Measurements from ENCODE around the gene OCSTAMP. TPM values are rescaled to one million over a fixed set of nuclear protein-coding genes. Genes with fewer than 3 reads are reported as not detected.

The OCSTAMP gene
- polyA plus RNA-seq, 1 donor (not counting 4 experiments of a cell fraction or from before 2014, with no cell fraction given): not detected

- Histone ChIP-seq H3K27me3 (ENCODE audit: control insufficient read depth, extremely low read depth, insufficient read depth, low read length) (peaks cover 6% of the 10 kb centered on the region), H3K4me3 (ENCODE audit: control insufficient read depth in 2 of 3, extremely low read depth in 1 of 3, insufficient read depth in 2 of 3, low read depth in 1 of 3, low read length in 3 of 3) (no peak overlapping the region), H3K79me2 (ENCODE audit: control insufficient read depth, insufficient read depth, low read length) (no peaks in the 10 kb centered on the region), H3K36me3 (ENCODE audit: control insufficient read depth in 2 of 2, extremely low read depth in 1 of 2, insufficient read depth in 2 of 2, low read length in 2 of 2) (no peaks in the 10 kb centered on the region), H2AFZ (ENCODE audit: control insufficient read depth, low read length) (no peak overlapping the region), H3K27ac (ENCODE audit: control insufficient read depth, insufficient read depth, low read length) (no peak overlapping the region), H3K4me1 (ENCODE audit: control insufficient read depth, extremely low read depth, insufficient read depth, low read length) (no peaks in the 10 kb centered on the region), H3K9ac (ENCODE audit: control insufficient read depth, extremely low read depth, insufficient read depth, low read length) (no peak overlapping the region), H3K9me1 (ENCODE audit: control insufficient read depth, extremely low read depth, insufficient read depth, low read length) (no peaks in the 10 kb centered on the region), H4K20me1 (ENCODE audit: control insufficient read depth, extremely low read depth, insufficient read depth, low read length) (no peaks in the 10 kb centered on the region), H3K4me2 (ENCODE audit: control insufficient read depth, extremely low read depth, insufficient read depth, low read depth, low read length) (no peak overlapping the region), H3K9me3 (ENCODE audit: control insufficient read depth, low read depth, low read length) (no peaks in the 10 kb centered on the region)
- no peak for DNase-seq (ENCODE audit: low read depth, low spot score)
- no peak for TF ChIP-seq EZH2 (IDR thresholded peaks at IDR 0.05; ENCODE audit: low read length)
- TF ChIP-seq CTCF (optimal IDR thresholded peaks at IDR 0.05 in 1 of 3, IDR thresholded peaks at IDR 0.05 in 1 of 3, conservative IDR thresholded peaks at IDR 0.05 in 1 of 3; ENCODE audit: extremely low read depth in 1 of 3, insufficient read depth in 2 of 3, low read length in 3 of 3): no peak
- no peak for FAIRE-seq
- dilution Hi-C loops (cut with MboI; ENCODE audit: extremely low pct_ligation_motif_present, low sequenced_read_pairs): no loop called here
These were observed 3.5 kb upstream of the OCSTAMP start for GRCh38 chr20:46553926-46554325.

- H3K4me2 ChIP-seq (ENCODE audit: control insufficient read depth, extremely low read depth, insufficient read depth, low read depth, low read length): no peak overlapping the region
- H3K9me3 ChIP-seq (ENCODE audit: control insufficient read depth, low read depth, low read length): no peaks in the 10 kb centered on the region
- no peak for FAIRE-seq
- no peak for TF ChIP-seq EZH2 (IDR thresholded peaks at IDR 0.05; ENCODE audit: low read length)
- H2AFZ ChIP-seq (ENCODE audit: control insufficient read depth, low read length): no peak overlapping the region
- dilution Hi-C loops (cut with MboI; ENCODE audit: extremely low pct_ligation_motif_present, low sequenced_read_pairs): no loop called here
- H3K27me3 ChIP-seq (ENCODE audit: control insufficient read depth, extremely low read depth, insufficient read depth, low read length): peaks cover 6% of the 10 kb centered on the region
- H3K27ac ChIP-seq (ENCODE audit: control insufficient read depth, insufficient read depth, low read length): no peak overlapping the region
- no peak overlapping the region for H3K9ac ChIP-seq (ENCODE audit: control insufficient read depth, extremely low read depth, insufficient read depth, low read length)
- no peaks in the 10 kb centered on the region for H3K79me2 ChIP-seq (ENCODE audit: control insufficient read depth, insufficient read depth, low read length)
- H3K4me1 ChIP-seq (ENCODE audit: control insufficient read depth, extremely low read depth, insufficient read depth, low read length): no peaks in the 10 kb centered on the region
- DNase-seq (ENCODE audit: low read depth, low spot score): no peak
- no peaks in the 10 kb centered on the region for H3K36me3 ChIP-seq (ENCODE audit: control insufficient read depth in 2 of 2, extremely low read depth in 1 of 2, insufficient read depth in 2 of 2, low read length in 2 of 2)
- H3K4me3 ChIP-seq (ENCODE audit: control insufficient read depth in 2 of 3, extremely low read depth in 1 of 3, insufficient read depth in 2 of 3, low read depth in 1 of 3, low read length in 3 of 3): no peak overlapping the region
- H4K20me1 ChIP-seq (ENCODE audit: control insufficient read depth, extremely low read depth, insufficient read depth, low read length): no peaks in the 10 kb centered on the region
- H3K9me1 ChIP-seq (ENCODE audit: control insufficient read depth, extremely low read depth, insufficient read depth, low read length): no peaks in the 10 kb centered on the region
These were observed 2.3 kb upstream of the OCSTAMP start for GRCh38 chr20:46552460-46553420.

Data from keratinocyte (primary cell).